ENCODE results near the gene TMEM165.

TMEM165 gene

GRCh38 chr4:55366621-55367020, 29.1 kb upstream of the TMEM165 start:
- Histone ChIP-seq H3K27ac (ENCODE audit: low read depth, low read length) (no peak overlapping the region), H3K9ac (ENCODE audit: low read length in 5 of 5) (no peak overlapping the region), H3K27me3 (ENCODE audit: control insufficient read depth in 5 of 5, insufficient read depth in 4 of 5, low read length in 5 of 5) (no peaks in the 10 kb centered on the region), H3K4me3 (ENCODE audit: low read depth in 1 of 5, low read length in 5 of 5) (no peak overlapping the region), H3K9me3 (ENCODE audit: control insufficient read depth in 5 of 5, low read length in 5 of 5) (no peaks in the 10 kb centered on the region), H3K36me3 (ENCODE audit: control insufficient read depth in 5 of 5, insufficient read depth in 5 of 5, low read length in 5 of 5) (peaks cover 13 to 34% (median 19%) of the 10 kb centered on the region in 5 donors), H3K4me1 (ENCODE audit: control insufficient read depth in 5 of 5, insufficient read depth in 5 of 5, low read length in 5 of 5) (peaks cover 0 to 15% (median 0%) of the 10 kb centered on the region in 5 donors)

GRCh38 chr4:55367084-55367722, 28.6 kb upstream of the TMEM165 start:
- no peak overlapping the region for H3K9ac ChIP-seq (ENCODE audit: low read length in 5 of 5)
- H3K27ac ChIP-seq (ENCODE audit: low read depth, low read length), result no peak overlapping the region

GRCh38 chr4:55369968-55370367, 25.8 kb upstream of the TMEM165 start:
- Histone ChIP-seq H3K4me1 (ENCODE audit: control insufficient read depth in 5 of 5, insufficient read depth in 5 of 5, low read length in 5 of 5) (peaks cover 0 to 11% (median 0%) of the 10 kb centered on the region in 5 donors), H3K36me3 (ENCODE audit: control insufficient read depth in 5 of 5, insufficient read depth in 5 of 5, low read length in 5 of 5) (peaks cover 10 to 33% (median 16%) of the 10 kb centered on the region in 5 donors)

More at GRCh38 chr4:55367084-55367722, 28.6 kb upstream of the TMEM165 start:
- Histone ChIP-seq H3K27me3 (ENCODE audit: control insufficient read depth in 5 of 5, insufficient read depth in 4 of 5, low read length in 5 of 5) (no peaks in the 10 kb centered on the region), H3K4me3 (ENCODE audit: low read depth in 1 of 5, low read length in 5 of 5) (no peak overlapping the region), H3K36me3 (ENCODE audit: control insufficient read depth in 5 of 5, insufficient read depth in 5 of 5, low read length in 5 of 5) (peaks cover 13 to 36% (median 19%) of the 10 kb centered on the region in 5 donors), H3K9me3 (ENCODE audit: control insufficient read depth in 5 of 5, low read length in 5 of 5) (no peaks in the 10 kb centered on the region), H3K4me1 (ENCODE audit: control insufficient read depth in 5 of 5, insufficient read depth in 5 of 5, low read length in 5 of 5) (peaks cover 0 to 15% (median 0%) of the 10 kb centered on the region in 5 donors)

GRCh38 chr4:55372259-55372658, 23.5 kb upstream of the TMEM165 start:
- H3K9ac ChIP-seq (ENCODE audit: low read length in 5 of 5), result no peak overlapping the region

More at GRCh38 chr4:55369968-55370367, 25.8 kb upstream of the TMEM165 start:
- no peak overlapping the region for H3K9ac ChIP-seq (ENCODE audit: low read length in 5 of 5)
- no peak overlapping the region for H3K27ac ChIP-seq (ENCODE audit: low read depth, low read length)
- no peak overlapping the region for H3K4me3 ChIP-seq (ENCODE audit: low read depth in 1 of 5, low read length in 5 of 5)
- no peaks in the 10 kb centered on the region for H3K9me3 ChIP-seq (ENCODE audit: control insufficient read depth in 5 of 5, low read length in 5 of 5)
- H3K27me3 ChIP-seq (ENCODE audit: control insufficient read depth in 5 of 5, insufficient read depth in 4 of 5, low read length in 5 of 5), result no peaks in the 10 kb centered on the region

GRCh38 chr4:55373461-55373860, 22.3 kb upstream of the TMEM165 start:
- H3K4me3 ChIP-seq (ENCODE audit: low read depth in 1 of 5, low read length in 5 of 5), result no peak overlapping the region
- no peak overlapping the region for H3K27ac ChIP-seq (ENCODE audit: low read depth, low read length)
- no peak overlapping the region for H3K9ac ChIP-seq (ENCODE audit: low read length in 5 of 5)
- H3K36me3 ChIP-seq (ENCODE audit: control insufficient read depth in 5 of 5, insufficient read depth in 5 of 5, low read length in 5 of 5), result peaks cover 3 to 19% (median 7%) of the 10 kb centered on the region in 5 donors
- no peaks in the 10 kb centered on the region for H3K9me3 ChIP-seq (ENCODE audit: control insufficient read depth in 5 of 5, low read length in 5 of 5)
- H3K27me3 ChIP-seq (ENCODE audit: control insufficient read depth in 5 of 5, insufficient read depth in 4 of 5, low read length in 5 of 5), result no peaks in the 10 kb centered on the region
- no peaks in the 10 kb centered on the region for H3K4me1 ChIP-seq (ENCODE audit: control insufficient read depth in 5 of 5, insufficient read depth in 5 of 5, low read length in 5 of 5)

More at GRCh38 chr4:55372259-55372658, 23.5 kb upstream of the TMEM165 start:
- H3K9me3 ChIP-seq (ENCODE audit: control insufficient read depth in 5 of 5, low read length in 5 of 5), result no peaks in the 10 kb centered on the region
- no peaks in the 10 kb centered on the region for H3K4me1 ChIP-seq (ENCODE audit: control insufficient read depth in 5 of 5, insufficient read depth in 5 of 5, low read length in 5 of 5)
- peaks cover 3 to 23% (median 11%) of the 10 kb centered on the region in 5 donors for H3K36me3 ChIP-seq (ENCODE audit: control insufficient read depth in 5 of 5, insufficient read depth in 5 of 5, low read length in 5 of 5)
- no peak overlapping the region for H3K4me3 ChIP-seq (ENCODE audit: low read depth in 1 of 5, low read length in 5 of 5)
- no peak overlapping the region for H3K27ac ChIP-seq (ENCODE audit: low read depth, low read length)
- no peaks in the 10 kb centered on the region for H3K27me3 ChIP-seq (ENCODE audit: control insufficient read depth in 5 of 5, insufficient read depth in 4 of 5, low read length in 5 of 5)

GRCh38 chr4:55376698-55377097, 19.1 kb upstream of the TMEM165 start:
- H3K9ac ChIP-seq (ENCODE audit: low read length in 5 of 5), result no peak overlapping the region
- H3K4me3 ChIP-seq (ENCODE audit: low read depth in 1 of 5, low read length in 5 of 5), result no peak overlapping the region
- H3K36me3 ChIP-seq (ENCODE audit: control insufficient read depth in 5 of 5, insufficient read depth in 5 of 5, low read length in 5 of 5), result peaks cover 0 to 6% (median 0%) of the 10 kb centered on the region in 5 donors
- no peaks in the 10 kb centered on the region for H3K4me1 ChIP-seq (ENCODE audit: control insufficient read depth in 5 of 5, insufficient read depth in 5 of 5, low read length in 5 of 5)
- no peaks in the 10 kb centered on the region for H3K9me3 ChIP-seq (ENCODE audit: control insufficient read depth in 5 of 5, low read length in 5 of 5)
- no peak overlapping the region for H3K27ac ChIP-seq (ENCODE audit: low read depth, low read length)
- H3K27me3 ChIP-seq (ENCODE audit: control insufficient read depth in 5 of 5, insufficient read depth in 4 of 5, low read length in 5 of 5), result no peaks in the 10 kb centered on the region

- Histone ChIP-seq H3K4me1 (ENCODE audit: control insufficient read depth in 5 of 5, insufficient read depth in 5 of 5, low read length in 5 of 5) (no peaks in the 10 kb centered on the region), H3K9ac (ENCODE audit: low read length in 5 of 5) (no peak overlapping the region), H3K9me3 (ENCODE audit: control insufficient read depth in 5 of 5, low read length in 5 of 5) (no peaks in the 10 kb centered on the region), H3K27me3 (ENCODE audit: control insufficient read depth in 5 of 5, insufficient read depth in 4 of 5, low read length in 5 of 5) (no peaks in the 10 kb centered on the region), H3K36me3 (ENCODE audit: control insufficient read depth in 5 of 5, insufficient read depth in 5 of 5, low read length in 5 of 5) (no peaks in the 10 kb centered on the region), H3K4me3 (ENCODE audit: low read depth in 1 of 5, low read length in 5 of 5) (no peak overlapping the region), H3K27ac (ENCODE audit: low read depth, low read length) (no peak overlapping the region)
Observed at GRCh38 chr4:55378617-55379467, 16.9 kb upstream of the TMEM165 start.

- Histone ChIP-seq H3K27me3 (ENCODE audit: control insufficient read depth in 5 of 5, insufficient read depth in 4 of 5, low read length in 5 of 5) (no peaks in the 10 kb centered on the region), H3K4me3 (ENCODE audit: low read depth in 1 of 5, low read length in 5 of 5) (no peak overlapping the region), H3K36me3 (ENCODE audit: control insufficient read depth in 5 of 5, insufficient read depth in 5 of 5, low read length in 5 of 5) (no peaks in the 10 kb centered on the region), H3K4me1 (ENCODE audit: control insufficient read depth in 5 of 5, insufficient read depth in 5 of 5, low read length in 5 of 5) (no peaks in the 10 kb centered on the region), H3K9ac (ENCODE audit: low read length in 5 of 5) (no peak overlapping the region), H3K27ac (ENCODE audit: low read depth, low read length) (no peak overlapping the region), H3K9me3 (ENCODE audit: control insufficient read depth in 5 of 5, low read length in 5 of 5) (no peaks in the 10 kb centered on the region)
Observed at GRCh38 chr4:55380576-55380975, 15.2 kb upstream of the TMEM165 start.

- no peak overlapping the region for H3K9ac ChIP-seq (ENCODE audit: low read length in 5 of 5)
- no peaks in the 10 kb centered on the region for H3K9me3 ChIP-seq (ENCODE audit: control insufficient read depth in 5 of 5, low read length in 5 of 5)
- no peaks in the 10 kb centered on the region for H3K36me3 ChIP-seq (ENCODE audit: control insufficient read depth in 5 of 5, insufficient read depth in 5 of 5, low read length in 5 of 5)
- no peaks in the 10 kb centered on the region for H3K27me3 ChIP-seq (ENCODE audit: control insufficient read depth in 5 of 5, insufficient read depth in 4 of 5, low read length in 5 of 5)
- H3K4me1 ChIP-seq (ENCODE audit: control insufficient read depth in 5 of 5, insufficient read depth in 5 of 5, low read length in 5 of 5), result no peaks in the 10 kb centered on the region
- no peak overlapping the region for H3K4me3 ChIP-seq (ENCODE audit: low read depth in 1 of 5, low read length in 5 of 5)
- H3K27ac ChIP-seq (ENCODE audit: low read depth, low read length), result no peak overlapping the region
Observed at GRCh38 chr4:55381502-55381901, 14.3 kb upstream of the TMEM165 start.

GRCh38 chr4:55382488-55383003, 13.2 kb upstream of the TMEM165 start:
- H3K9me3 ChIP-seq (ENCODE audit: control insufficient read depth in 5 of 5, low read length in 5 of 5), result no peaks in the 10 kb centered on the region
- H3K27ac ChIP-seq (ENCODE audit: low read depth, low read length), result no peak overlapping the region
- no peak overlapping the region for H3K9ac ChIP-seq (ENCODE audit: low read length in 5 of 5)
- H3K4me1 ChIP-seq (ENCODE audit: control insufficient read depth in 5 of 5, insufficient read depth in 5 of 5, low read length in 5 of 5), result no peaks in the 10 kb centered on the region
- no peak overlapping the region for H3K4me3 ChIP-seq (ENCODE audit: low read depth in 1 of 5, low read length in 5 of 5)
- H3K27me3 ChIP-seq (ENCODE audit: control insufficient read depth in 5 of 5, insufficient read depth in 4 of 5, low read length in 5 of 5), result no peaks in the 10 kb centered on the region
- H3K36me3 ChIP-seq (ENCODE audit: control insufficient read depth in 5 of 5, insufficient read depth in 5 of 5, low read length in 5 of 5), result no peaks in the 10 kb centered on the region
